Measurements from ENCODE around the gene AGFG1.

The AGFG1 gene

GRCh38 chr2:227461811-227462461, 10.0 kb upstream of the AGFG1 start:
- no peak for DNase-seq (ENCODE audit: low spot score)

GRCh38 chr2:227462462-227462951, 9.4 kb upstream of the AGFG1 start:
- DNase-seq (ENCODE audit: low spot score) = no peak

- DNase-seq (ENCODE audit: low spot score) = no peak
Observed at GRCh38 chr2:227462972-227463931, 8.7 kb upstream of the AGFG1 start.

- DNase-seq (ENCODE audit: low spot score) = no peak
Observed at GRCh38 chr2:227464361-227464760, 7.6 kb upstream of the AGFG1 start.

GRCh38 chr2:227464851-227465250, 7.1 kb upstream of the AGFG1 start:
- no peak for DNase-seq (ENCODE audit: low spot score)

GRCh38 chr2:227466887-227467600, 4.9 kb upstream of the AGFG1 start:
- DNase-seq (ENCODE audit: low spot score) = no peak

- no peak for DNase-seq (ENCODE audit: low spot score)
Observed at GRCh38 chr2:227471412-227471811, 544 bp upstream of the AGFG1 start.

GRCh38 chr2:227472265-227473121, 537 bp downstream of the AGFG1 start:
- peak; percentile 20 for DNase-seq (ENCODE audit: low spot score)

- peak; percentile 27 for DNase-seq (ENCODE audit: low spot score)
Observed at GRCh38 chr2:227473122-227473461, 1.1 kb downstream of the AGFG1 start.

GRCh38 chr2:227473806-227474205, 1.9 kb downstream of the AGFG1 start:
- no peak for DNase-seq (ENCODE audit: low spot score)

GRCh38 chr2:227474410-227474809, 2.5 kb downstream of the AGFG1 start:
- DNase-seq (ENCODE audit: low spot score) = no peak

GRCh38 chr2:227477291-227477690, 5.3 kb downstream of the AGFG1 start:
- DNase-seq (ENCODE audit: low spot score) = no peak

GRCh38 chr2:227479865-227480475, 8.0 kb downstream of the AGFG1 start:
- DNase-seq (ENCODE audit: low spot score) = peak; percentile 41

GRCh38 chr2:227480528-227480927, 8.6 kb downstream of the AGFG1 start:
- no peak for DNase-seq (ENCODE audit: low spot score)

GRCh38 chr2:227482638-227483340, 10.8 kb downstream of the AGFG1 start:
- DNase-seq (ENCODE audit: low spot score) = no peak

- DNase-seq (ENCODE audit: low spot score) = no peak
Observed at GRCh38 chr2:227485429-227485828, 13.5 kb downstream of the AGFG1 start.

GRCh38 chr2:227486688-227487087, 14.7 kb downstream of the AGFG1 start:
- no peak for DNase-seq (ENCODE audit: low spot score)

- DNase-seq (ENCODE audit: low spot score) = no peak
Observed at GRCh38 chr2:227488045-227488444, 16.1 kb downstream of the AGFG1 start.

- DNase-seq (ENCODE audit: low spot score) = no peak
Observed at GRCh38 chr2:227491386-227491785, 19.4 kb downstream of the AGFG1 start.

GRCh38 chr2:227493524-227493923, 21.6 kb downstream of the AGFG1 start:
- no peak for DNase-seq (ENCODE audit: low spot score)

GRCh38 chr2:227497158-227497557, 25.2 kb downstream of the AGFG1 start:
- DNase-seq (ENCODE audit: low spot score) = no peak
